Psoas muscle (tissue), 8 donors: ENCODE data around the gene GDPD5. TPM values are rescaled to one million over a fixed set of nuclear protein-coding genes. Genes with fewer than 3 reads are reported as not detected.

Experiments
- ATAC-seq, 4 donors: fragments of 200-7000 bp; cut with Tn5 transposase; one replicate each; pipeline ENCODE4 v1.9.1; 2020; ENCODE audit warnings: moderate library complexity in 3 of 4, mild to moderate bottlenecking in 2 of 4
- DNase-seq, 2 donors: peaks; one replicate each; pipeline ENCODE4 v3.0.0-alpha.2; 2020
- H3K27ac ChIP-seq: fragments of 200-600 bp; one replicate; pipeline ENCODE4 v1.8.0; 2022
- H3K27me3 ChIP-seq, 3 donors: fragments of 200-600 bp in 1 of 3; one replicate each; pipeline versions ENCODE4 v1.6.1 to v1.8.0; 2013 to 2022; ENCODE audit warnings: low read length in 2 of 3, mild to moderate bottlenecking in 2 of 3, moderate library complexity in 1 of 3; ENCODE audit not compliant: insufficient read depth in 3 of 3
- H3K36me3 ChIP-seq, 2 donors: fragments of 200-600 bp in 1 of 2; one replicate each; pipeline versions ENCODE4 v1.6.1 to v1.8.0; 2013 to 2022; ENCODE audit warnings: low read depth in 1 of 2, mild to moderate bottlenecking in 1 of 2, moderate library complexity in 1 of 2; ENCODE audit not compliant: insufficient read depth in 1 of 2
- H3K4me1 ChIP-seq: fragments of 200-600 bp; one replicate; pipeline ENCODE4 v1.8.0; 2022
- H3K4me3 ChIP-seq: fragments of 200-600 bp; one replicate; pipeline ENCODE4 v1.8.0; 2022; ENCODE audit warnings: mild to moderate bottlenecking
- H3K9me3 ChIP-seq: fragments of 200-600 bp; one replicate; pipeline ENCODE4 v1.8.0; 2022
- WGBS, 3 donors: extraction: QIAGEN DNeasy Blood & Tissue Kit; methylation state at CpG; one replicate each; pipeline versions ENCODE4 v1.1.6 to v1.1.7; 2013; 5-methylcytosine and 5-hydroxymethylcytosine counted together
- intact Hi-C, 2 donors: fragments of 100-400 bp; cut with DNase I; formaldehyde crosslinking; loops; one replicate each; pipeline versions ENCODE4 v1.11.0 to v1.14.2; 2022
- polyA plus RNA-seq, 3 donors: library from polyadenylated mRNA; stranded (reverse); fragments of 200-250 nt; gene quantifications; one replicate each; pipeline ENCODE4 v1.2.3, GENCODE V29; 2013
- total RNA-seq, 4 donors: library from RNA; stranded (reverse); fragmentation: NEBNext Ultra II Directional in 2 of 4; extraction: Animal tissue kit (Norgen Biotek cat#: 25700) in 2 of 4; gene quantifications; one replicate each; pipeline versions ENCODE4 v1.2.1 to v1.2.4, GENCODE V29; 2021 to 2023
- TF ChIP-seq, protein P1 (sequence below): fragments of 200-600 bp; IDR thresholded peaks from one replicate; pipeline ENCODE4 v1.8.0; 2022; ENCODE audit warnings: antibody characterized with exemption
- donor health status: healthy with polysubstance abuse.
- donor health status: DM: no; HTN: no; CAD: no; lungs with moderate emphysema.
- donor health status: Bipolar disorder and iron deficiency.
- donor health status: healthy.
- donor health status: DM: yes; HTN: yes; CAD: no.
- donor health status: DM: no; HTN: no; CAD: no.
- donor health status: DM: no; HTN: no; CAD: no.
- donor health status: DM: yes; HTN: yes; CAD: no.

The GDPD5 gene
- total and polyA plus RNA-seq, 7 donors = 2.7 to 16.5 (median 11.5) TPM

DNA sequence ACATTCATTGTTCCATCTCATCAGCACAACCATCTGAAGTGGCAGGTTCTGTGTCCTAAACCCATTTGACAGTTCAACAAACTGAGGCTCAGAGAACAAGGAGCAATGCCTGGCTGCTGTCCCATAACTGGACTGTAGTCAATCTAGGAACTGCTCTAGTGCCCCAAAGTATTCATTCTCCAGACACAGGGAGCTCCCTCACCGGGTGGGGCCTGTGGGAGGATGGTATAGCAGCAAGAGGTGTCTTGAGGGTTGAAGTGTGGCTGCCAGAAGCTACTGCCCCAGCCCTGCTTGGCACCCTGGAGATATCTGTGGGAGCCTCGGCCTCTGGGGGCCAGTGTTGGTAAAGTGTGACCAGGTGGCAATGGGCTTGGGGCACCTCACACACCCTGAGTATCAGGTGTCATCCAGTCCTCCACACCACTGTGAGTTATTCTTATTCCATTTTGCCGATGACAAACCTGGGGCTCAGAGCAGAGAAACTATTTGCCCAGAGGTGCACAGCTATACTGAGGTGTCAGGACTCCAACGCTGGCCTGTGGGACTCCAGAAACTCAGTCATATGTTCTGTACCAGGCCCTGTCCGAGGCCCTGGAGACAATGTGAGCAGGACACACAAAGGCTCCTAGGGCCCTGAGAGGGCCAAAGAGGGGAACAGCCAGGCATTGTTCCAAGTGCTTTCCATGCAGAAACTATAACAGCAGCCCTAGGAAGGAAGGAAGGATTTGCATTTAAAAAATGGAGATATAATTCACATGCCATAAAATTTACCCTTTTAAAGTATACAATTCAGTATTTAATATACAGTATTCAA is 46.8 kb downstream of the GDPD5 start:
- intact Hi-C loops = no loop called here
- peaks cover 44% of the 10 kb centered on the region for H3K4me1 ChIP-seq
- WGBS, 3 donors = 45 to 68% (median 55%) methylated on average over 5 of the region's 5 CpGs

DNA sequence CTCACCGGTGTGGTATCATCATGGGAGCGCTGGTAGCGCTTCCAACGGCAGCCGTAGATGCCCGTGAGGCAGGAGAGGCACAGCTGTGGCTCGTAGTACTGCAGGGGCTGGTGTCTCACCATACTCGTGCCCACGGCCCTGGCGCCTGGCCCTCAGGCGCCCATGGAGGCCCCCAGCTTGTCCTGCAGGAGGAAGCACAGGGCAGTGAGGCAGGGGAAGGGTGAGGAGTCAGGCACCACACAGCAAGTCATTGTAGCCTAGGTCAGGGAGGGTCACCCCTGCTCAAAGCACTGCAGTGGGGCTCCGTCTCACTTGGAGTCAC is 48.2 kb downstream of the GDPD5 start:
- H3K27ac ChIP-seq = peak overlapping the region; percentile 86
- 76 to 83% (median 78%) methylated on average over 12 of the region's 12 CpGs for WGBS, 3 donors

More for the DNA sequence above, 46.8 kb downstream of the GDPD5 start:
- ATAC-seq (no peak), DNase-seq (no peak)
- no peak overlapping the region for H3K4me3 ChIP-seq
- H3K27me3 ChIP-seq = no peaks in the 10 kb centered on the region
- H3K27ac ChIP-seq = peak overlapping the region; percentile 30
- H3K9me3 ChIP-seq = no peaks in the 10 kb centered on the region
- TF ChIP-seq, protein P1, sequence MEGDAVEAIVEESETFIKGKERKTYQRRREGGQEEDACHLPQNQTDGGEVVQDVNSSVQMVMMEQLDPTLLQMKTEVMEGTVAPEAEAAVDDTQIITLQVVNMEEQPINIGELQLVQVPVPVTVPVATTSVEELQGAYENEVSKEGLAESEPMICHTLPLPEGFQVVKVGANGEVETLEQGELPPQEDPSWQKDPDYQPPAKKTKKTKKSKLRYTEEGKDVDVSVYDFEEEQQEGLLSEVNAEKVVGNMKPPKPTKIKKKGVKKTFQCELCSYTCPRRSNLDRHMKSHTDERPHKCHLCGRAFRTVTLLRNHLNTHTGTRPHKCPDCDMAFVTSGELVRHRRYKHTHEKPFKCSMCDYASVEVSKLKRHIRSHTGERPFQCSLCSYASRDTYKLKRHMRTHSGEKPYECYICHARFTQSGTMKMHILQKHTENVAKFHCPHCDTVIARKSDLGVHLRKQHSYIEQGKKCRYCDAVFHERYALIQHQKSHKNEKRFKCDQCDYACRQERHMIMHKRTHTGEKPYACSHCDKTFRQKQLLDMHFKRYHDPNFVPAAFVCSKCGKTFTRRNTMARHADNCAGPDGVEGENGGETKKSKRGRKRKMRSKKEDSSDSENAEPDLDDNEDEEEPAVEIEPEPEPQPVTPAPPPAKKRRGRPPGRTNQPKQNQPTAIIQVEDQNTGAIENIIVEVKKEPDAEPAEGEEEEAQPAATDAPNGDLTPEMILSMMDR = no peak
- H3K36me3 ChIP-seq = no peaks in the 10 kb centered on the region

DNA sequence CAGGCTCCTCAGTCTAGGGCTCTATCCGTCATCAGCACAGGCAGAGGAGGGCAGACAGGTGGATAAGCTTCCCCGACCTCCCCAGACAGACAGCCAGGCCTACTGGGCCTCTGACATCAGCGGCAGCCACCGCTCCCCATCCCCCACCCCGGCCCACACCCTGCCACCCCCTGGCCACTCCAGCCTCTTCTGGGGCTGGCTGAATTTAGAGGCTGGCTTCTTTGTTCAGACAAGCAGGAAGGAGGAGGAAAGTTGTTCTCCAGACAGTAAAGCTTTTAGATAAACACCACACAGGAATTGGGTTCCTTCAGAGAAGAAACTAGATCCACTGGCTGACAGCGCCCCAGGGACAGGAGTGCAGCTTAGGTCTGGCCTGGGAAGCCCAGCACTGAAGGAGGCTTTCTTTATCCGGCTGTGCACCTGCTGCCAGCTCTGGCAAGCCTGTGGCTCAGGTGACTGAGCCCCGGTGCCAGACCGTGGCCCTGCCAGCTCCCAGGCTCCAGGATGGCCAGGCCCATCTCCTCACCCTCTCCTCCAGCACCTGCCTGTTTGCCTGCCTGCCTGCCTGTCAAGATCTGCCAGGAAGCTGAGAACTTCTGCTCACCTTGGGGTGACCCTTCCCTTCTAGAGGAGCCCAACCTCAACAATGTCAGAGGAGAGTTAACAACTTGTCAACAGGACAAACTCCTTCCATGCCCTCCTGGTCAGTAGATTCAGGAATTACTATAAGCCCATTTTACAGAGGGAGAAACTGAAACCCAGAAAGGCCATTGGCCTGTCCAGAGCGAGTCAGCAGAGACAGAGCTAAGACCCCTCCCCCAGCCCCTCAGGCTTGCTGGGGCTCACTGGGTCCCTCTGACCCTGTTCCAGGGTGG is 48.8 kb downstream of the GDPD5 start:
- TF ChIP-seq, protein P1 = no peak
- H3K4me1 ChIP-seq = peaks cover 44% of the 10 kb centered on the region
- ATAC-seq = peak; percentile 90 to 95 (median 92)
- WGBS, 3 donors = 29 to 52% (median 37%) methylated on average over 9 to 10 of the region's 10 CpGs
- peak; percentile 68 to 86 for DNase-seq
- peak overlapping the region; percentile 86 for H3K27ac ChIP-seq
- H3K27me3 ChIP-seq = no peaks in the 10 kb centered on the region
- intact Hi-C loops = loop anchor here in 1 of 2 donors (2.0 kb wide), 1 partner anchor 42 kb away; no protein-coding TSS in a partner anchor
- H3K9me3 ChIP-seq = no peaks in the 10 kb centered on the region
- H3K4me3 ChIP-seq = peak overlapping the region; percentile 7
- no peaks in the 10 kb centered on the region for H3K36me3 ChIP-seq

More for the DNA sequence above, 48.2 kb downstream of the GDPD5 start:
- intact Hi-C loops = loop anchor here in 1 of 2 donors (2.0 kb wide), 1 partner anchor 41 kb away; no protein-coding TSS in a partner anchor
- TF ChIP-seq, protein P1 = no peak
- Histone ChIP-seq H3K27me3 (no peaks in the 10 kb centered on the region), H3K4me3 (no peak overlapping the region), H3K36me3 (no peaks in the 10 kb centered on the region), H3K9me3 (no peaks in the 10 kb centered on the region), H3K4me1 (peaks cover 44% of the 10 kb centered on the region)
- DNase-seq (no peak), ATAC-seq (no peak)

DNA sequence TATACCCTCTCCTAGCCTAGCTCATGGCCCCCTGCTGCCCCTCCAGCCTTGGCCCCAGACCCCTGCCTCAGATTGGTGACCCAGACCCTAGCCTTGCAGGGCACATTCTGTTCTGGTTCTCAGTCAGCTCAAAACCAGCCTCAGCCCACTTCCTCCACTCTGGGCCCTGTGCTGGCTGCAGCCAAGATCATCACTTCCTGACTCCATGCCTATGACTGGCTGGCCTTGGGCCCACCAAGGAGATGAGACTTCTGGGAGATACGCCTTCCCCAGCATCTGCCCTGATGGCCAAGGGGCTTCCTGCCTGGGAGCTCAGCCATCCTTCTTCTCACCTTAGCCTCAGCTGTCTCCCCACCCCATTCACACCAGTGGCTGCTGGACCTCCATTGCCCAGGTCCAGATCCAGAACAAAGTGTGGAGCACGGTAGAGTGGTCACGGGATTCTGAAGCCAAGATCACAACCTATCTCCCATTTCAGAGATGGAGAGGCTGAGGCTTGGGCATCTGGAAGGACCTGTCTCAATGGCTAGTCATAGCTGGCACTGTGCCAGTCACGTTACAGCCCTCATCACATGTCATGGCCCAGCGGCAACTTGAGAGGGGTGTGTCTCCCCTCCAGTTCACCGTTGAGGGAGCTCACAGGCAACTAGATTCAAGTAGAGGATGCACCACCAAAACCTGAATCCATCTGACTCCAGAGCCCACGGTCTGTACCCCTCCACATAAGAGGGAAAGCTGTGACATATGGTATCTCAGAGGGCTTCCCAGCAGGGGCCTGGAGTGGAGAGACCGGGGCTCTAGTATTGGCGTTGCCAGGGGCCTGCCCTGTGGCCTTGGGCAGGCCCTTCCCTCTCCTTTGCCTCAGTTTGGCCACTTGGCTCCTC is 49.7 kb downstream of the GDPD5 start:
- Histone ChIP-seq H3K27ac (peak overlapping the region; percentile 86), H3K27me3 (no peaks in the 10 kb centered on the region), H3K36me3 (no peaks in the 10 kb centered on the region), H3K4me1 (peaks cover 44% of the 10 kb centered on the region), H3K9me3 (no peaks in the 10 kb centered on the region), H3K4me3 (peak overlapping the region; percentile 7)
- ATAC-seq (peak; percentile 27 to 71 (median 51)), DNase-seq (peak; percentile 70 to 85)
- TF ChIP-seq, protein P1 = no peak
- intact Hi-C loops = loop anchor here in 1 of 2 donors (2.0 kb wide), 1 partner anchor 43 kb away; no protein-coding TSS in a partner anchor
- 48 to 61% (median 48%) methylated on average over 9 of the region's 9 CpGs for WGBS, 3 donors
